PC-9 (cell line): ENCODE measurements around the gene DNAI1.

ENCODE experiments used
- CTCF ChIP-seq: fragments of 200-600 bp; sonication (generic); conservative IDR thresholded peaks from 2 replicates; pipeline ENCODE4 v1.6.1; 2017; ENCODE audit warnings: mixed run types, antibody characterized with exemption, mild to moderate bottlenecking, moderate library complexity
- EZH2 ChIP-seq: fragments of 200-600 bp; sonication (generic); IDR thresholded peaks from 2 replicates; pipeline ENCODE4 v1.8.0; 2017; ENCODE audit warnings: antibody characterized with exemption, low read depth

- TF ChIP-seq CTCF (no peak), EZH2 (no peak)
Measured at GRCh38 chr9:34446951-34447350, 11.7 kb upstream of the DNAI1 start.
